ENCODE measurements around the gene PPM1H.

PPM1H gene

GRCh38 chr12:62701492-62701891 is 233.5 kb downstream of the PPM1H start:
- H3K27me3 ChIP-seq (ENCODE audit: control insufficient read depth in 5 of 5, insufficient read depth in 4 of 5, low read length in 5 of 5) = no peaks in the 10 kb centered on the region
- peaks cover 15 to 38% (median 30%) of the 10 kb centered on the region in 5 donors for H3K4me1 ChIP-seq (ENCODE audit: control insufficient read depth in 5 of 5, insufficient read depth in 5 of 5, low read length in 5 of 5)
- no peaks in the 10 kb centered on the region for H3K36me3 ChIP-seq (ENCODE audit: control insufficient read depth in 5 of 5, insufficient read depth in 5 of 5, low read length in 5 of 5)
- H3K9ac ChIP-seq (ENCODE audit: low read length in 5 of 5) = no peak overlapping the region
- H3K9me3 ChIP-seq (ENCODE audit: control insufficient read depth in 5 of 5, low read length in 5 of 5) = no peaks in the 10 kb centered on the region
- H3K27ac ChIP-seq (ENCODE audit: low read depth, low read length) = no peak overlapping the region
- no peak overlapping the region for H3K4me3 ChIP-seq (ENCODE audit: low read depth in 1 of 5, low read length in 5 of 5)

- H3K9ac ChIP-seq (ENCODE audit: low read length in 5 of 5) = no peak overlapping the region
- H3K4me3 ChIP-seq (ENCODE audit: low read depth in 1 of 5, low read length in 5 of 5) = no peak overlapping the region
- H3K27me3 ChIP-seq (ENCODE audit: control insufficient read depth in 5 of 5, insufficient read depth in 4 of 5, low read length in 5 of 5) = no peaks in the 10 kb centered on the region
- no peaks in the 10 kb centered on the region for H3K36me3 ChIP-seq (ENCODE audit: control insufficient read depth in 5 of 5, insufficient read depth in 5 of 5, low read length in 5 of 5)
- peaks cover 15 to 38% (median 30%) of the 10 kb centered on the region in 5 donors for H3K4me1 ChIP-seq (ENCODE audit: control insufficient read depth in 5 of 5, insufficient read depth in 5 of 5, low read length in 5 of 5)
- H3K9me3 ChIP-seq (ENCODE audit: control insufficient read depth in 5 of 5, low read length in 5 of 5) = no peaks in the 10 kb centered on the region
- H3K27ac ChIP-seq (ENCODE audit: low read depth, low read length) = no peak overlapping the region
These were observed 234.7 kb downstream of the PPM1H start for GRCh38 chr12:62700091-62700880.

- Histone ChIP-seq H3K4me3 (ENCODE audit: low read depth in 1 of 5, low read length in 5 of 5) (no peak overlapping the region), H3K9me3 (ENCODE audit: control insufficient read depth in 5 of 5, low read length in 5 of 5) (no peaks in the 10 kb centered on the region), H3K4me1 (ENCODE audit: control insufficient read depth in 5 of 5, insufficient read depth in 5 of 5, low read length in 5 of 5) (peaks cover 14 to 29% (median 22%) of the 10 kb centered on the region in 5 donors), H3K36me3 (ENCODE audit: control insufficient read depth in 5 of 5, insufficient read depth in 5 of 5, low read length in 5 of 5) (peaks cover 0 to 3% (median 0%) of the 10 kb centered on the region in 5 donors), H3K27me3 (ENCODE audit: control insufficient read depth in 5 of 5, insufficient read depth in 4 of 5, low read length in 5 of 5) (no peaks in the 10 kb centered on the region), H3K27ac (ENCODE audit: low read depth, low read length) (peak overlapping the region; percentile 71), H3K9ac (ENCODE audit: low read length in 5 of 5) (no peak overlapping the region)
These were observed 236.2 kb downstream of the PPM1H start for GRCh38 chr12:62698701-62699101.

GRCh38 chr12:62697893-62698292 is 237.1 kb downstream of the PPM1H start:
- Histone ChIP-seq H3K9ac (ENCODE audit: low read length in 5 of 5) (peak overlapping the region in 1 of 5 donors; percentile 11), H3K36me3 (ENCODE audit: control insufficient read depth in 5 of 5, insufficient read depth in 5 of 5, low read length in 5 of 5) (peaks cover 0 to 10% (median 0%) of the 10 kb centered on the region in 5 donors), H3K27me3 (ENCODE audit: control insufficient read depth in 5 of 5, insufficient read depth in 4 of 5, low read length in 5 of 5) (no peaks in the 10 kb centered on the region), H3K4me1 (ENCODE audit: control insufficient read depth in 5 of 5, insufficient read depth in 5 of 5, low read length in 5 of 5) (peaks cover 8 to 21% (median 14%) of the 10 kb centered on the region in 5 donors), H3K27ac (ENCODE audit: low read depth, low read length) (peak overlapping the region; percentile 71), H3K4me3 (ENCODE audit: low read depth in 1 of 5, low read length in 5 of 5) (no peak overlapping the region), H3K9me3 (ENCODE audit: control insufficient read depth in 5 of 5, low read length in 5 of 5) (no peaks in the 10 kb centered on the region)

- Histone ChIP-seq H3K9me3 (ENCODE audit: control insufficient read depth in 5 of 5, low read length in 5 of 5) (no peaks in the 10 kb centered on the region), H3K4me3 (ENCODE audit: low read depth in 1 of 5, low read length in 5 of 5) (no peak overlapping the region), H3K27ac (ENCODE audit: low read depth, low read length) (no peak overlapping the region), H3K36me3 (ENCODE audit: control insufficient read depth in 5 of 5, insufficient read depth in 5 of 5, low read length in 5 of 5) (peaks cover 0 to 10% (median 0%) of the 10 kb centered on the region in 5 donors), H3K27me3 (ENCODE audit: control insufficient read depth in 5 of 5, insufficient read depth in 4 of 5, low read length in 5 of 5) (no peaks in the 10 kb centered on the region), H3K4me1 (ENCODE audit: control insufficient read depth in 5 of 5, insufficient read depth in 5 of 5, low read length in 5 of 5) (peaks cover 0 to 9% (median 0%) of the 10 kb centered on the region in 5 donors), H3K9ac (ENCODE audit: low read length in 5 of 5) (no peak overlapping the region)
These were observed 239.3 kb downstream of the PPM1H start for GRCh38 chr12:62695696-62696095.

GRCh38 chr12:62694632-62695031 is 240.3 kb downstream of the PPM1H start:
- H3K9ac ChIP-seq (ENCODE audit: low read length in 5 of 5) = no peak overlapping the region
- no peaks in the 10 kb centered on the region for H3K27me3 ChIP-seq (ENCODE audit: control insufficient read depth in 5 of 5, insufficient read depth in 4 of 5, low read length in 5 of 5)
- no peak overlapping the region for H3K27ac ChIP-seq (ENCODE audit: low read depth, low read length)
- no peak overlapping the region for H3K4me3 ChIP-seq (ENCODE audit: low read depth in 1 of 5, low read length in 5 of 5)
- H3K4me1 ChIP-seq (ENCODE audit: control insufficient read depth in 5 of 5, insufficient read depth in 5 of 5, low read length in 5 of 5) = peaks cover 0 to 9% (median 0%) of the 10 kb centered on the region in 5 donors
- H3K9me3 ChIP-seq (ENCODE audit: control insufficient read depth in 5 of 5, low read length in 5 of 5) = no peaks in the 10 kb centered on the region
- H3K36me3 ChIP-seq (ENCODE audit: control insufficient read depth in 5 of 5, insufficient read depth in 5 of 5, low read length in 5 of 5) = peaks cover 0 to 10% (median 0%) of the 10 kb centered on the region in 5 donors

GRCh38 chr12:62694116-62694515 is 240.8 kb downstream of the PPM1H start:
- no peak overlapping the region for H3K27ac ChIP-seq (ENCODE audit: low read depth, low read length)
- H3K4me1 ChIP-seq (ENCODE audit: control insufficient read depth in 5 of 5, insufficient read depth in 5 of 5, low read length in 5 of 5) = peaks cover 0 to 13% (median 4%) of the 10 kb centered on the region in 5 donors
- H3K36me3 ChIP-seq (ENCODE audit: control insufficient read depth in 5 of 5, insufficient read depth in 5 of 5, low read length in 5 of 5) = peaks cover 0 to 13% (median 0%) of the 10 kb centered on the region in 5 donors
- no peak overlapping the region for H3K9ac ChIP-seq (ENCODE audit: low read length in 5 of 5)
- no peaks in the 10 kb centered on the region for H3K9me3 ChIP-seq (ENCODE audit: control insufficient read depth in 5 of 5, low read length in 5 of 5)
- H3K4me3 ChIP-seq (ENCODE audit: low read depth in 1 of 5, low read length in 5 of 5) = no peak overlapping the region
- no peaks in the 10 kb centered on the region for H3K27me3 ChIP-seq (ENCODE audit: control insufficient read depth in 5 of 5, insufficient read depth in 4 of 5, low read length in 5 of 5)

GRCh38 chr12:62693376-62694050 is 241.4 kb downstream of the PPM1H start:
- no peak overlapping the region for H3K9ac ChIP-seq (ENCODE audit: low read length in 5 of 5)
- H3K36me3 ChIP-seq (ENCODE audit: control insufficient read depth in 5 of 5, insufficient read depth in 5 of 5, low read length in 5 of 5) = peaks cover 0 to 16% (median 0%) of the 10 kb centered on the region in 5 donors
- H3K4me1 ChIP-seq (ENCODE audit: control insufficient read depth in 5 of 5, insufficient read depth in 5 of 5, low read length in 5 of 5) = peaks cover 0 to 19% (median 7%) of the 10 kb centered on the region in 5 donors
- H3K27ac ChIP-seq (ENCODE audit: low read depth, low read length) = no peak overlapping the region
- H3K9me3 ChIP-seq (ENCODE audit: control insufficient read depth in 5 of 5, low read length in 5 of 5) = no peaks in the 10 kb centered on the region
- H3K27me3 ChIP-seq (ENCODE audit: control insufficient read depth in 5 of 5, insufficient read depth in 4 of 5, low read length in 5 of 5) = no peaks in the 10 kb centered on the region
- no peak overlapping the region for H3K4me3 ChIP-seq (ENCODE audit: low read depth in 1 of 5, low read length in 5 of 5)

GRCh38 chr12:62692884-62693283 is 242.1 kb downstream of the PPM1H start:
- Histone ChIP-seq H3K9me3 (ENCODE audit: control insufficient read depth in 5 of 5, low read length in 5 of 5) (no peaks in the 10 kb centered on the region), H3K27ac (ENCODE audit: low read depth, low read length) (no peak overlapping the region), H3K4me1 (ENCODE audit: control insufficient read depth in 5 of 5, insufficient read depth in 5 of 5, low read length in 5 of 5) (peaks cover 0 to 16% (median 7%) of the 10 kb centered on the region in 5 donors), H3K27me3 (ENCODE audit: control insufficient read depth in 5 of 5, insufficient read depth in 4 of 5, low read length in 5 of 5) (no peaks in the 10 kb centered on the region), H3K9ac (ENCODE audit: low read length in 5 of 5) (no peak overlapping the region), H3K4me3 (ENCODE audit: low read depth in 1 of 5, low read length in 5 of 5) (no peak overlapping the region), H3K36me3 (ENCODE audit: control insufficient read depth in 5 of 5, insufficient read depth in 5 of 5, low read length in 5 of 5) (peaks cover 0 to 16% (median 0%) of the 10 kb centered on the region in 5 donors)

- Histone ChIP-seq H3K27ac (ENCODE audit: low read depth, low read length) (no peak overlapping the region), H3K36me3 (ENCODE audit: control insufficient read depth in 5 of 5, insufficient read depth in 5 of 5, low read length in 5 of 5) (peaks cover 0 to 19% (median 0%) of the 10 kb centered on the region in 5 donors), H3K9me3 (ENCODE audit: control insufficient read depth in 5 of 5, low read length in 5 of 5) (no peaks in the 10 kb centered on the region), H3K4me1 (ENCODE audit: control insufficient read depth in 5 of 5, insufficient read depth in 5 of 5, low read length in 5 of 5) (peaks cover 2 to 21% (median 16%) of the 10 kb centered on the region in 5 donors), H3K4me3 (ENCODE audit: low read depth in 1 of 5, low read length in 5 of 5) (no peak overlapping the region), H3K27me3 (ENCODE audit: control insufficient read depth in 5 of 5, insufficient read depth in 4 of 5, low read length in 5 of 5) (no peaks in the 10 kb centered on the region), H3K9ac (ENCODE audit: low read length in 5 of 5) (no peak overlapping the region)
These were observed 243.6 kb downstream of the PPM1H start for GRCh38 chr12:62691309-62691708.

Data from subcutaneous abdominal adipose tissue (tissue), 5 donors.